Osteocyte (in vitro differentiated cells): ENCODE measurements around the gene FHIT. TPM values are rescaled to one million over a fixed set of nuclear protein-coding genes. Genes with fewer than 3 reads are reported as not detected.

Experiments used
- DNase-seq: peaks from one replicate; pipeline ENCODE4 v3.0.0; 2021; ENCODE audit warnings: mixed read lengths; ENCODE audit not compliant: unreplicated experiment; ENCODE audit errors: extremely low spot score
- H3K27ac Mint-ChIP-seq: one replicate; pipeline ENCODE4 v1.8.0; 2021; ENCODE audit warnings: mild to moderate bottlenecking, mixed read lengths; ENCODE audit not compliant: unreplicated experiment
- H3K27me3 Mint-ChIP-seq: one replicate; pipeline ENCODE4 v1.8.0; 2021; ENCODE audit warnings: mixed read lengths; ENCODE audit not compliant: unreplicated experiment
- H3K36me3 Mint-ChIP-seq: one replicate; pipeline ENCODE4 v1.8.0; 2021; ENCODE audit warnings: mixed read lengths; ENCODE audit not compliant: unreplicated experiment
- H3K4me1 Mint-ChIP-seq: one replicate; pipeline ENCODE4 v1.8.0; 2021; ENCODE audit warnings: mixed read lengths; ENCODE audit not compliant: unreplicated experiment
- H3K4me3 Mint-ChIP-seq: one replicate; pipeline ENCODE4 v1.8.0; 2021; ENCODE audit warnings: mild to moderate bottlenecking, moderate library complexity, mixed read lengths; ENCODE audit not compliant: unreplicated experiment
- H3K9me3 Mint-ChIP-seq: one replicate; pipeline ENCODE4 v1.8.0; 2021; ENCODE audit warnings: mixed read lengths; ENCODE audit not compliant: unreplicated experiment
- total RNA-seq: library from RNA; stranded (reverse); gene quantifications from 2 replicates; pipeline ENCODE4 v1.2.1, GENCODE V29; 2021
- TF ChIP-seq, protein P1 (sequence below): fragments of 200-600 bp; sonication (generic); IDR thresholded peaks from 2 replicates; pipeline ENCODE4 v1.5.0; 2021; ENCODE audit warnings: antibody characterized with exemption, mild to moderate bottlenecking, moderate library complexity

The FHIT gene
- total RNA-seq, 1 donor from 2014 or later = 2.3 TPM

DNA sequence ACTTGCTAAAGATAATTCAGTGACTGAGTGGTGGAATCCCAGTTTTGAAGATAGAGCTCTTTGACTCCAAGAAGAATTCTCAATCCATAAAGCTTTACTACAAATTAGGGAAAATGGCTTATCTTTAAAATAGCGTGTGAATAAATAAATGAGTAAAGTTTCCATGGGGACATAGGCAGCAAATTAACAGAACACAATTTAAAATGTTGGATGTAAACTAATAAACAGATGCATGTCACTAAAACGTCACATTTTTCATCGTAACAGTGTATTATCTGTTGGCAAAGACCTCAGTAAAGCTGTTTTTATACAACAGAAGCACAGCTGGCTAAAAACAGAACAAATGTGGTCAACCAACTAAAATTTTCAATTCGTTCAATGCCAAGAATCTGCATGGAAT lies 1287.6 kb downstream of the FHIT start:
- H3K4me1 Mint-ChIP-seq = no peaks in the 10 kb centered on the region
- no peak for DNase-seq
- no peaks in the 10 kb centered on the region for H3K36me3 Mint-ChIP-seq
- H3K27me3 Mint-ChIP-seq = no peaks in the 10 kb centered on the region
- H3K27ac Mint-ChIP-seq = no peak overlapping the region
- H3K9me3 Mint-ChIP-seq = no peaks in the 10 kb centered on the region
- H3K4me3 Mint-ChIP-seq = no peak overlapping the region
- TF ChIP-seq, protein P1, sequence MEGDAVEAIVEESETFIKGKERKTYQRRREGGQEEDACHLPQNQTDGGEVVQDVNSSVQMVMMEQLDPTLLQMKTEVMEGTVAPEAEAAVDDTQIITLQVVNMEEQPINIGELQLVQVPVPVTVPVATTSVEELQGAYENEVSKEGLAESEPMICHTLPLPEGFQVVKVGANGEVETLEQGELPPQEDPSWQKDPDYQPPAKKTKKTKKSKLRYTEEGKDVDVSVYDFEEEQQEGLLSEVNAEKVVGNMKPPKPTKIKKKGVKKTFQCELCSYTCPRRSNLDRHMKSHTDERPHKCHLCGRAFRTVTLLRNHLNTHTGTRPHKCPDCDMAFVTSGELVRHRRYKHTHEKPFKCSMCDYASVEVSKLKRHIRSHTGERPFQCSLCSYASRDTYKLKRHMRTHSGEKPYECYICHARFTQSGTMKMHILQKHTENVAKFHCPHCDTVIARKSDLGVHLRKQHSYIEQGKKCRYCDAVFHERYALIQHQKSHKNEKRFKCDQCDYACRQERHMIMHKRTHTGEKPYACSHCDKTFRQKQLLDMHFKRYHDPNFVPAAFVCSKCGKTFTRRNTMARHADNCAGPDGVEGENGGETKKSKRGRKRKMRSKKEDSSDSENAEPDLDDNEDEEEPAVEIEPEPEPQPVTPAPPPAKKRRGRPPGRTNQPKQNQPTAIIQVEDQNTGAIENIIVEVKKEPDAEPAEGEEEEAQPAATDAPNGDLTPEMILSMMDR = no peak

DNA sequence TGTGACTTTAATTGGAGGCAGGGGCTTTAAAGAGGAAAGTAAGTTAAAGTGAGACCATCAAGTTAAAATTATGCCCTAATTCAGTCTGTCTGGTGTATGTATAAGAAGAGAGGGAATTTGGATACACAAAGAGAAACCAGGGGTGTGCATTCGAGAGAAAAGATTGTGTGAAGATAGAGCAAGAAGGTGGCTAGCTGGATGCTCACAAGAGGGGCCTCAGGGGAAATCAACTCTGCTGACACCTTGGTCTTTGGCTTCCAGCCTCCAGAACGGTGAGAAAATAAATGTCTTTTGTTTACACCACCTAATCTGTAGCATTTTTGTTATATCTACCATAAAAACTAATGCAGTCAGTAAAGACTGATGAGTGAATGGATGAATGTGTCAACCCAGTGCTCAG lies 1294.1 kb downstream of the FHIT start:
- H3K27ac Mint-ChIP-seq = no peak overlapping the region
- no peaks in the 10 kb centered on the region for H3K4me1 Mint-ChIP-seq
- no peaks in the 10 kb centered on the region for H3K36me3 Mint-ChIP-seq
- H3K4me3 Mint-ChIP-seq = no peak overlapping the region
- DNase-seq = no peak
- peaks cover 17% of the 10 kb centered on the region for H3K27me3 Mint-ChIP-seq
- H3K9me3 Mint-ChIP-seq = peaks cover 3% of the 10 kb centered on the region
- TF ChIP-seq, protein P1 = no peak

DNA sequence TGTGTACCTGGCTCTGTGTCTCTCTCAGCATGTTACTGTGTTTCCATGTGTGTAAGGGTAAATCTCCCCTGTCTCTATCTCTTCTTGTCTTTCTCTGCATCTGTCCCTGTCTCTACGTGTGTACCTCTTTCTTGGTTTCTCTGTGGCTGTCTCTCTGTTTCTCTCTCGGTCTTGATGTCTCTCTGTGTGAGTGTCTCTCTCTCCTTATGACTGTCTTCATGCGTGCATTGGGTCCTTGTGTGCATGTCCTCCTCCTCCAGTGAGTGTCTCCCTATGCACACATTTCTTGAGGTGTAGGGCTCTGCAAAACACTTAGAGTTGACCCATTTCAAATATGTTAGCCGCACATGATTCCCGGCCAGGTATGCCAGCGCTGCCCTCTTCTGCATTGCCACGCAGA lies 1298.1 kb downstream of the FHIT start:
- no peaks in the 10 kb centered on the region for H3K36me3 Mint-ChIP-seq
- no peaks in the 10 kb centered on the region for H3K4me1 Mint-ChIP-seq
- DNase-seq = no peak
- H3K9me3 Mint-ChIP-seq = peaks cover 8% of the 10 kb centered on the region
- no peak overlapping the region for H3K27ac Mint-ChIP-seq
- no peak overlapping the region for H3K4me3 Mint-ChIP-seq
- peaks cover 25% of the 10 kb centered on the region for H3K27me3 Mint-ChIP-seq
- TF ChIP-seq, protein P1 = no peak

DNA sequence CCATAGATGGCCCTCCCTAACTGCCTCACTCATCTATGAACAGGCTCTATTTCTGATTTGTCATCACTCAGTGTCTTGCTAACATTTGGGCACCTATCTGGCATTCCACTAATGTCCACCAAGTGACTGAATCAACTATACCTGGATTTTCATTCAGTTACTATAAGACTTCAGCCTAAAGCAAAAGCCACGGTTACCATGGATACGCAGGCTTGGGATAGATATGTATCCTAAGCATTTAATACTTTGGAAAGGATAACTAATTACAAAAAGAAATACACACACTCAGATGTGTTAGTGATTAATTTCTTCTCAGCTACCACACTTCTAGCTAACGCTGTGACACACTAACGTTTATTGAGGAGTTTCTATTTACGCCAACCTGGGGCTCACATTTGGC lies 1301.9 kb downstream of the FHIT start:
- Mint-ChIP-seq H3K4me1 (no peaks in the 10 kb centered on the region), H3K9me3 (peaks cover 8% of the 10 kb centered on the region)
- DNase-seq = no peak

DNA sequence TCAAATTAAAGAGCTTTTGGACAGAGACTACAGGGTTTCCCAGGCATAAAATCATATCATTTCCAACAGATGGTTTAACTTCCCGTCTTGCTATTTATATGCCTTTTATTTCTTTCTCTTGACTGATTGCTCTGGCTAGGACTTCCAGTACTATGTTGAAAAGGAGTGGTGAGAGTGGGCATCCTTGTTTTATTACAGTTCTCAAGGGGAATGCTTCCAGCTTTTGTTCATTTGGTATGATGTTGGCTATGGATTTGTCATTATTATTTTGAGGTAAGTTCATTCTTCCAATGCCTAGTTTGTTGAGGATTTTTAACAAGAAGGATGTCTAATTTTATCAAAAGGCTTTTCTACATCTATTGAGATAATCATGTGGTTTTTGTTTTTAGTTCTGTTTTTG lies 1304.9 kb downstream of the FHIT start:
- Mint-ChIP-seq H3K4me3 (no peak overlapping the region), H3K27me3 (peaks cover 20% of the 10 kb centered on the region), H3K27ac (no peak overlapping the region), H3K4me1 (no peaks in the 10 kb centered on the region), H3K9me3 (no peaks in the 10 kb centered on the region), H3K36me3 (no peaks in the 10 kb centered on the region)
- no peak for DNase-seq
- TF ChIP-seq, protein P1 = no peak

More for the DNA sequence above, 1301.9 kb downstream of the FHIT start:
- H3K4me3 Mint-ChIP-seq = no peak overlapping the region
- H3K27me3 Mint-ChIP-seq = peaks cover 20% of the 10 kb centered on the region
- H3K27ac Mint-ChIP-seq = no peak overlapping the region
- no peaks in the 10 kb centered on the region for H3K36me3 Mint-ChIP-seq
- TF ChIP-seq, protein P1 = no peak
